NCI-H524 (cell line): ENCODE data around the gene NRF1.

Experiments used
- DNase-seq, 2 experiments: peaks; one replicate each; lab custom pipeline; 2025; lab: John Stamatoyannopoulos, UW

The NRF1 gene

GRCh38 chr7:129804111-129804889, 192.8 kb downstream of the NRF1 start:
- DNase-seq = no peak

GRCh38 chr7:129804890-129805719, 193.6 kb downstream of the NRF1 start:
- DNase-seq = no peak
